Prostate gland (tissue), 2 donors: ENCODE results near the gene STMP1.

Source experiments
- CTCF ChIP-seq, 4 experiments: fragments of 200-600 bp in 2 of 4; fragments of 450-650 bp in 2 of 4; sonication (generic) in 2 of 4; IDR thresholded peaks; 1 replicate in 3 of 4; 2 replicates in 1 of 4; pipeline ENCODE4 v1.5.1; 2016 to 2019; ENCODE audit warnings: antibody characterized with exemption in 4 of 4, mild to moderate bottlenecking in 2 of 4, moderate library complexity in 2 of 4
- POLR2A ChIP-seq: fragments of 450-650 bp; IDR thresholded peaks from one replicate; pipeline ENCODE4 v1.6.1; 2016; ENCODE audit warnings: antibody characterized with exemption, mild to moderate bottlenecking

GRCh38 chr7:135616136-135616535, 46.2 kb upstream of the STMP1 start:
- TF ChIP-seq CTCF (IDR thresholded peaks at IDR 0.05) (no peak), POLR2A (no peak)
